Cardiac atrium fibroblast (primary cell): ENCODE data around the gene TGM4. TPM values are rescaled to one million over a fixed set of nuclear protein-coding genes. Genes with fewer than 3 reads are reported as not detected.

ENCODE experiments used
- total RNA-seq: library from RNA; depleted of rRNA; stranded (reverse); fragments of >200 nt; gene quantifications from 2 replicates; pipeline ENCODE4 v1.2.3, GENCODE V29; 2015

The TGM4 gene
- not detected in 2 replicates for total RNA-seq

GRCh38 chr3:44874308-44874707 lies at the start of gene TGM4:
TGM4 (plus strand) TSS chr3:44874608; CDS start chr3:44874679, 71 bp downstream.

DNA sequence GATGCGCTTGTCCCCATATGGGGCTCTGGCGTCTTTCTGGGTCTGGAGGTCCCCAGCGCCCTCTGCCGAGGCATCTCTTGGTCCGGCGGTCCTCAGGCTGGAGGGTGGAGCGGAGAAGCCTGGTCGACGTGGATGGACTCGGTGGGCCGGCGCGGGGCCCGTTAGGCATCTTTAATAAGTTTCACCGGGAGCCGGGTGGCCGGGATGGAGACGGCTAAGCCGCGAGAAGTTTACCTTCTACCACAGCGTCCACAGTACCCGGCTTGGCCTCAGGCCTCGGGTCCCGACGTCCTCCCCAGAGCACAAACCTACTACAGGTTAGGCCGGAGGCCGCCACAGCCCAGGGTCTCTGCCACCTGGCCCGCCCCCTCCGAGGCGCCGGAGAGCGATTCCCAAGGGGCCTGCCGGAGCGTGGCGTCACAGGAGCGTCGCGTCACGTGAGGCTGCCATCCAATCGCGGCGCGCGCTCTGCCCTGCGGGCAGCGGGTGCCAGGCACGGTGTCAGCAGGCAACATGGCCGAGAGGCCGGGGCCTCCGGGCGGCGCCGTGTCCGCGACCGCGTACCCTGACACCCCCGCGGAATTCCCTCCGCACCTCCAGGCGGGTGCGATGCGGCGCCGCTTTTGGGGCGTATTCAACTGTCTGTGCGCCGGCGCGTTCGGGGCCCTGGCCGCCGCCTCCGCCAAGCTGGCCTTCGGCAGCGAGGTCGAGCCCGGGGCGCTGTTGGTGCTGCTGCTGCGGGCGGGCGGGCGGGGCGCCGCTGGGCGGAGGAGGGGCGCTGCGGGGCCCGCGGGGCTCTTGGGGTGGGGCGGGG lies 12.8 kb upstream of the TGM4 start, which contains the start of gene TMEM42:
TMEM42 (plus strand) TSS at position 501 of the 814 bp plus-strand sequence; CDS start at position 514, 13 bp downstream.

Other genes starting within 250 kb of the TGM4 start
- gene ZNF197, start 249.6 kb upstream of the TGM4 start, total RNA-seq: 10.5 and 10.8 TPM in 2 replicates
- gene ZNF35, start 225.9 kb upstream of the TGM4 start, total RNA-seq: 7.3 and 9.9 TPM in 2 replicates
- gene ZNF502, start 161.9 kb upstream of the TGM4 start, total RNA-seq: 3.6 and 5.4 TPM in 2 replicates
- gene ZNF501, start 145.0 kb upstream of the TGM4 start, total RNA-seq: 3.1 and 11.9 TPM in 2 replicates
- gene KIAA1143, start 113.0 kb upstream of the TGM4 start, total RNA-seq: 17.5 and 19.0 TPM in 2 replicates
- 4.2 and 5.4 TPM in 2 replicates for gene KIF15, start 112.8 kb upstream of the TGM4 start, total RNA-seq
- 13.5 and 35.2 TPM in 2 replicates for gene TMEM42, start 12.7 kb upstream of the TGM4 start, total RNA-seq
- 54.0 and 64.3 TPM in 2 replicates for gene ZDHHC3, start 101.6 kb downstream of the TGM4 start, total RNA-seq
- 50.7 and 55.6 TPM in 2 replicates for gene EXOSC7, start 101.6 kb downstream of the TGM4 start, total RNA-seq
- gene CLEC3B, start 151.7 kb downstream of the TGM4 start, total RNA-seq: 202 and 203 TPM in 2 replicates